ENCODE data around the gene ANKUB1.

ANKUB1 gene

GRCh38 chr3:149828390-149828789 lies 36.0 kb upstream of the ANKUB1 start:
- peaks cover under 1 to 15% (median 8%) of the 10 kb centered on the region in 5 donors for H3K9me3 ChIP-seq (ENCODE audit: control insufficient read depth in 5 of 5, low read length in 5 of 5)
- H3K27ac ChIP-seq (ENCODE audit: low read depth, low read length): no peak overlapping the region
- no peak overlapping the region for H3K4me3 ChIP-seq (ENCODE audit: low read depth in 1 of 5, low read length in 5 of 5)

GRCh38 chr3:149826636-149827035 lies 34.3 kb upstream of the ANKUB1 start:
- Histone ChIP-seq H3K9ac (ENCODE audit: low read length in 5 of 5) (no peak overlapping the region), H3K36me3 (ENCODE audit: control insufficient read depth in 5 of 5, insufficient read depth in 5 of 5, low read length in 5 of 5) (no peaks in the 10 kb centered on the region), H3K9me3 (ENCODE audit: control insufficient read depth in 5 of 5, low read length in 5 of 5) (peaks cover 0 to 13% (median 4%) of the 10 kb centered on the region in 5 donors), H3K27ac (ENCODE audit: low read depth, low read length) (no peak overlapping the region), H3K4me3 (ENCODE audit: low read depth in 1 of 5, low read length in 5 of 5) (no peak overlapping the region), H3K27me3 (ENCODE audit: control insufficient read depth in 5 of 5, insufficient read depth in 4 of 5, low read length in 5 of 5) (no peaks in the 10 kb centered on the region), H3K4me1 (ENCODE audit: control insufficient read depth in 5 of 5, insufficient read depth in 5 of 5, low read length in 5 of 5) (peaks cover 0 to 8% (median 2%) of the 10 kb centered on the region in 5 donors)

More at GRCh38 chr3:149828390-149828789, 36.0 kb upstream of the ANKUB1 start:
- Histone ChIP-seq H3K27me3 (ENCODE audit: control insufficient read depth in 5 of 5, insufficient read depth in 4 of 5, low read length in 5 of 5) (no peaks in the 10 kb centered on the region), H3K9ac (ENCODE audit: low read length in 5 of 5) (no peak overlapping the region), H3K36me3 (ENCODE audit: control insufficient read depth in 5 of 5, insufficient read depth in 5 of 5, low read length in 5 of 5) (peaks cover 0 to 2% (median 0%) of the 10 kb centered on the region in 5 donors), H3K4me1 (ENCODE audit: control insufficient read depth in 5 of 5, insufficient read depth in 5 of 5, low read length in 5 of 5) (peaks cover 0 to 8% (median 2%) of the 10 kb centered on the region in 5 donors)

DNA sequence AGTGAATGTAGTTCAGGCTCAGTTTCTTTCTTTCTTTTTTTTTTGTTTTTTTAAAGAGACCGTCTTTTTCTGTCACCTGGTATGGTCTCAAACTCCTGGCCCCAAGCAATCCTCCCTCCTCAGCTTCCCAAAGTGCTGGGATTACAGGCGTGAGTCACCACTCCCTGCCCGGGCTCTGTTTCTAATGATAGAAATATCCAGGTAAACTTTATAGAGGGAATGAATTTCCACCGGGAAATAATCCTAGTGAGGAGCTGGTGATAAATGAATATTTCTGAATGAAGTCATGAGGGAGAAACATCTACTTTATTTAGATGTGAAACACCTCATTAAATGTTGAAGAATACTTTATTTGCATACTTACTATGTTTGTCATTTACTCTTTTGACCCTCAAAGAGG lies 27.8 kb upstream of the ANKUB1 start:
- Histone ChIP-seq H3K4me3 (ENCODE audit: low read depth in 1 of 5, low read length in 5 of 5) (no peak overlapping the region), H3K27ac (ENCODE audit: low read depth, low read length) (no peak overlapping the region), H3K36me3 (ENCODE audit: control insufficient read depth in 5 of 5, insufficient read depth in 5 of 5, low read length in 5 of 5) (no peaks in the 10 kb centered on the region), H3K4me1 (ENCODE audit: control insufficient read depth in 5 of 5, insufficient read depth in 5 of 5, low read length in 5 of 5) (peaks cover 0 to 19% (median 11%) of the 10 kb centered on the region in 5 donors), H3K9ac (ENCODE audit: low read length in 5 of 5) (no peak overlapping the region), H3K27me3 (ENCODE audit: control insufficient read depth in 5 of 5, insufficient read depth in 4 of 5, low read length in 5 of 5) (no peaks in the 10 kb centered on the region), H3K9me3 (ENCODE audit: control insufficient read depth in 5 of 5, low read length in 5 of 5) (peaks cover 0 to 5% (median 0%) of the 10 kb centered on the region in 5 donors)

DNA sequence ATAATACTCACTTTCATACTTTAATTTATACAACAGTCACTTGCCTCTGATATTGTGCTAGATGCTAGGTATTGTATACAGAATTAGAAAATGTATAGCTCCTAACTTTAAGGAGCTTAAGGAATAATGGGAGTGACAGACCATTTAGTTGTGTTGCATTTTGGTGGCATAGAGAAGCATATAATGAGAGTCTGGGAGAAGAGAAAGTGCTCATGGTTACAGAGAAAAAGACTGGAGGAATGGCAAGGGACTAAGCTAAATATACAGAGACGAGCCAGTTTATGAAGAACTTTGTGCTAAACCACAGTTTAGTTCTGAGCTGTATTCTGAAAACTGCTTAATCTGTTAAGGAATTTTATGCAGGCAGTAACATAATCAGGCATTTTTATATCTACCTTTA lies 27.1 kb upstream of the ANKUB1 start:
- Histone ChIP-seq H3K36me3 (ENCODE audit: control insufficient read depth in 5 of 5, insufficient read depth in 5 of 5, low read length in 5 of 5) (no peaks in the 10 kb centered on the region), H3K9ac (ENCODE audit: low read length in 5 of 5) (no peak overlapping the region), H3K27me3 (ENCODE audit: control insufficient read depth in 5 of 5, insufficient read depth in 4 of 5, low read length in 5 of 5) (no peaks in the 10 kb centered on the region), H3K27ac (ENCODE audit: low read depth, low read length) (no peak overlapping the region), H3K9me3 (ENCODE audit: control insufficient read depth in 5 of 5, low read length in 5 of 5) (peaks cover 0 to 5% (median 0%) of the 10 kb centered on the region in 5 donors), H3K4me3 (ENCODE audit: low read depth in 1 of 5, low read length in 5 of 5) (no peak overlapping the region), H3K4me1 (ENCODE audit: control insufficient read depth in 5 of 5, insufficient read depth in 5 of 5, low read length in 5 of 5) (peaks cover 0 to 26% (median 19%) of the 10 kb centered on the region in 5 donors)

DNA sequence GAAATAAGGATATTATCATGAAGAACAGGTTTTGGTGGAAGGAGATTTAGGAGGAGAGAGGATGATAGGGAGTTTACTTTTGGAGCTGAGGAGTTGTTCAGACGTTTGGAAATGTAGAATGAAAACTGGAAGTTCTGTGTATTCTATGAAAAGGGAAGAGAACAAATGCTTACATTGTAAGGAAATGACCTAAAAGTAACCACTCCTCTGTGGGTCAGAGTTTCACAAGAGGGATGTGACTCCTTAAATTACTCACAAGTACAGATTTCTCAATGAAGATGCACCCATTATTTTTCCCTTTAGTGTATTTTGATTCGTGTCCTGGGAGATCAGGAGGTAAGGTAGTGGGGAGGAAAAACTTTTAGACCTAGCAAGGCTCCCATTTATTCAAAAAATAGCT lies 24.6 kb upstream of the ANKUB1 start:
- Histone ChIP-seq H3K9me3 (ENCODE audit: control insufficient read depth in 5 of 5, low read length in 5 of 5) (peaks cover 0 to 2% (median 0%) of the 10 kb centered on the region in 5 donors), H3K9ac (ENCODE audit: low read length in 5 of 5) (no peak overlapping the region), H3K27ac (ENCODE audit: low read depth, low read length) (no peak overlapping the region), H3K4me1 (ENCODE audit: control insufficient read depth in 5 of 5, insufficient read depth in 5 of 5, low read length in 5 of 5) (peaks cover 0 to 40% (median 36%) of the 10 kb centered on the region in 5 donors), H3K4me3 (ENCODE audit: low read depth in 1 of 5, low read length in 5 of 5) (no peak overlapping the region), H3K36me3 (ENCODE audit: control insufficient read depth in 5 of 5, insufficient read depth in 5 of 5, low read length in 5 of 5) (no peaks in the 10 kb centered on the region), H3K27me3 (ENCODE audit: control insufficient read depth in 5 of 5, insufficient read depth in 4 of 5, low read length in 5 of 5) (no peaks in the 10 kb centered on the region)

- Histone ChIP-seq H3K9me3 (ENCODE audit: control insufficient read depth in 5 of 5, low read length in 5 of 5) (no peaks in the 10 kb centered on the region), H3K4me3 (ENCODE audit: low read depth in 1 of 5, low read length in 5 of 5) (peak overlapping the region in 1 of 5 donors; percentile 4), H3K36me3 (ENCODE audit: control insufficient read depth in 5 of 5, insufficient read depth in 5 of 5, low read length in 5 of 5) (no peaks in the 10 kb centered on the region), H3K4me1 (ENCODE audit: control insufficient read depth in 5 of 5, insufficient read depth in 5 of 5, low read length in 5 of 5) (peaks cover 0 to 41% (median 38%) of the 10 kb centered on the region in 5 donors), H3K9ac (ENCODE audit: low read length in 5 of 5) (peak overlapping the region in 1 of 5 donors; percentile 7), H3K27ac (ENCODE audit: low read depth, low read length) (peak overlapping the region; percentile 13), H3K27me3 (ENCODE audit: control insufficient read depth in 5 of 5, insufficient read depth in 4 of 5, low read length in 5 of 5) (no peaks in the 10 kb centered on the region)
These were observed 24.0 kb upstream of the ANKUB1 start for GRCh38 chr3:149816311-149816710.

DNA sequence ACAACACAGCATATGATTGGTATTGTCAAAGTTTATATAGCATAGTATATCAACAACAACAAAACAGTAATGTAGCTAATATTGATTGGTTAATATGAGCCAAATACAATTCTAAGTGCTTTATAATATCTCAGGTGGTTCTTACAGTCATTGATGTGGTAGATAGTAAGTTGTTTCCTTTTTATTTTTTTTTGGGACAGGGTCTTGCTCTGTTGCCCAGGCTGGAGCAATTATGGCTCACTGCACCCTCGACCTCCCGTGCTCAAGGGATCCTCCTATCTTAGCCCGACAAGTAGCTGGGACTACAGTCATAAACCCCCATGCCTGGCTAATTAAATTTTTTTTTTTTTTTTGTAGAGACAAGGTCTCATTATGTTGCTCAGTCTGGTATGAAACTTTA lies 23.4 kb upstream of the ANKUB1 start:
- Histone ChIP-seq H3K9me3 (ENCODE audit: control insufficient read depth in 5 of 5, low read length in 5 of 5) (no peaks in the 10 kb centered on the region), H3K9ac (ENCODE audit: low read length in 5 of 5) (peak overlapping the region in 1 of 5 donors; percentile 7), H3K4me3 (ENCODE audit: low read depth in 1 of 5, low read length in 5 of 5) (peak overlapping the region in 2 of 5 donors; percentile 4 to 24), H3K36me3 (ENCODE audit: control insufficient read depth in 5 of 5, insufficient read depth in 5 of 5, low read length in 5 of 5) (no peaks in the 10 kb centered on the region), H3K27ac (ENCODE audit: low read depth, low read length) (peak overlapping the region; percentile 13), H3K4me1 (ENCODE audit: control insufficient read depth in 5 of 5, insufficient read depth in 5 of 5, low read length in 5 of 5) (peaks cover 0 to 41% (median 38%) of the 10 kb centered on the region in 5 donors), H3K27me3 (ENCODE audit: control insufficient read depth in 5 of 5, insufficient read depth in 4 of 5, low read length in 5 of 5) (no peaks in the 10 kb centered on the region)

DNA sequence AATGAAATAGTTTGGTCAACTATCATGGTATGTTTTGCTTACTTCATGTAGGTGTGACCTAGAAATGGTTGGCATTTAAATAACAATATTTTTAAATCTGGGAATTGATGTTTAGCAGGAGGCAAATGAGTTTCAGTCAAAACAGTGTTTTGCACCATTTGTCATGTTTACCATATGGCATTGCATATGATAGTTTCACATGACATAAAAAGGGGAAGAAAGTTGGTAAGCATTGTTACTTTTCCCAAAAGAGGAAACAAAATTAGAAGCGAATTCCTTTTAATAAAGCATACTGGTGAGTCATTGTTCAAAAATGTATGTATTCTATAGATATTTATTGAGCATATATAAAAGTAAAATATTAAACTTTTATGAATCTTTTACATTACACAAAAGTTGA lies 23.0 kb upstream of the ANKUB1 start:
- Histone ChIP-seq H3K27me3 (ENCODE audit: control insufficient read depth in 5 of 5, insufficient read depth in 4 of 5, low read length in 5 of 5) (no peaks in the 10 kb centered on the region), H3K4me1 (ENCODE audit: control insufficient read depth in 5 of 5, insufficient read depth in 5 of 5, low read length in 5 of 5) (peaks cover 0 to 41% (median 38%) of the 10 kb centered on the region in 5 donors), H3K4me3 (ENCODE audit: low read depth in 1 of 5, low read length in 5 of 5) (peak overlapping the region in 3 of 5 donors; percentile 26 to 90 (median 90)), H3K9me3 (ENCODE audit: control insufficient read depth in 5 of 5, low read length in 5 of 5) (no peaks in the 10 kb centered on the region), H3K27ac (ENCODE audit: low read depth, low read length) (no peak overlapping the region), H3K9ac (ENCODE audit: low read length in 5 of 5) (peak overlapping the region in 3 of 5 donors; percentile 33 to 92 (median 39)), H3K36me3 (ENCODE audit: control insufficient read depth in 5 of 5, insufficient read depth in 5 of 5, low read length in 5 of 5) (no peaks in the 10 kb centered on the region)

- no peaks in the 10 kb centered on the region for H3K27me3 ChIP-seq (ENCODE audit: control insufficient read depth in 5 of 5, insufficient read depth in 4 of 5, low read length in 5 of 5)
- H3K9ac ChIP-seq (ENCODE audit: low read length in 5 of 5): peak overlapping the region; percentile 92 to 97 (median 94)
- H3K4me1 ChIP-seq (ENCODE audit: control insufficient read depth in 5 of 5, insufficient read depth in 5 of 5, low read length in 5 of 5): peaks cover 0 to 41% (median 38%) of the 10 kb centered on the region in 5 donors
These were observed 21.3 kb upstream of the ANKUB1 start for GRCh38 chr3:149813367-149814281.

More at GRCh38 chr3:149813367-149814281, 21.3 kb upstream of the ANKUB1 start:
- peak overlapping the region; percentile 99 for H3K27ac ChIP-seq (ENCODE audit: low read depth, low read length)
- H3K9me3 ChIP-seq (ENCODE audit: control insufficient read depth in 5 of 5, low read length in 5 of 5): no peaks in the 10 kb centered on the region
- peak overlapping the region; percentile 88 to 97 (median 90) for H3K4me3 ChIP-seq (ENCODE audit: low read depth in 1 of 5, low read length in 5 of 5)
- H3K36me3 ChIP-seq (ENCODE audit: control insufficient read depth in 5 of 5, insufficient read depth in 5 of 5, low read length in 5 of 5): no peaks in the 10 kb centered on the region

All from subcutaneous abdominal adipose tissue (tissue), 5 donors.